LNCAP (cell line): ENCODE data around the gene CCL8.

Source experiments
- CTCF ChIP-seq: fragments of 450-650 bp; IDR thresholded peaks from 2 replicates; pipeline ENCODE4 v1.5.1; 2017; ENCODE audit warnings: mild to moderate bottlenecking

CCL8 gene

GRCh38 chr17:34363183-34363661, 44.0 kb downstream of the CCL8 start, which contains the start of gene CCL1:
Gene CCL1 (minus strand): TSS chr17:34363233. CDS start chr17:34363161, 72 bp downstream.
- TF ChIP-seq CTCF, result no peak

- TF ChIP-seq CTCF, result no peak
Observed at GRCh38 chr17:34364751-34365150, 45.5 kb downstream of the CCL8 start.

GRCh38 chr17:34365340-34365739, 46.1 kb downstream of the CCL8 start:
- no peak for TF ChIP-seq CTCF

- TF ChIP-seq CTCF, result no peak
Observed at GRCh38 chr17:34366010-34366409, 46.8 kb downstream of the CCL8 start.

GRCh38 chr17:34366529-34367107, 47.4 kb downstream of the CCL8 start:
- TF ChIP-seq CTCF, result no peak

- no peak for TF ChIP-seq CTCF
Observed at GRCh38 chr17:34367486-34368195, 48.4 kb downstream of the CCL8 start.

- no peak for TF ChIP-seq CTCF
Observed at GRCh38 chr17:34368196-34368945, 49.1 kb downstream of the CCL8 start.
